Activated CD8-positive, alpha-beta memory T cell treated with anti-CD3 and anti-CD28 coated beads for 1 hour (primary cell): ENCODE measurements around the gene ELOVL2.

Source experiments
- DNase-seq, 2 donors: peaks; one replicate each; pipeline ENCODE4 v3.0.0-alpha.2; 2020; ENCODE audit warnings: low read depth in 1 of 2; ENCODE audit errors: extremely low read depth in 1 of 2

Gene ELOVL2

DNA sequence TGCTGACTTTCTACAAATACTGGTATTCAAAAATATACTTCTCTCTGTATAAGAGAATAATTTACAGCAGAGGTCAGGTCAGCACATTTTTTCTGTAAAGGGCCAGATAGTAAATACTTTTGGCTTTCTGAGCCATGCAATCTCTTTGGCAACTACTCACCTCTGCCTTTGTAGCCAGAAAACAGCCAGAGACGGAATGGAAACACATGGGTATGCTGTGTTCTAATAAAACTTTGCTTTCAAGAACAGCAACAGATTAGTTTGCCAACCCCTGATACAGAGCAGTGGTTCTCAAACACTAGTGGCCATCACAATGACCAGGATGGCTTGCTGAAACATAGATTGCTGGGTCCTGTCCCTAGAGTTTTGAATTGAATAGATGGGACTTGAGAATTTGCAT is 111.0 kb downstream of the ELOVL2 start:
- DNase-seq, result no peak
